Mammary epithelial cell (primary cell): ENCODE data around the gene NPIPB6.
"Not testable (repeated sequence)": the region's sequence is repeated elsewhere in the genome, so short reads cannot be mapped to it uniquely, and the experiment has no call there.

ENCODE experiments used
- EZH2 ChIP-seq: IDR thresholded peaks from 2 replicates; pipeline ENCODE4 v1.6.1; 2012; ENCODE audit warnings: low read length, inconsistent platforms, borderline replicate concordance
- TF ChIP-seq, protein P1 (sequence below), 2 donors: IDR thresholded peaks in 1 of 2; conservative IDR thresholded peaks in 1 of 2; 2 replicates each; pipeline ENCODE4 v1.5.1; 2011 to 2012; ENCODE audit warnings: inconsistent platforms in 2 of 2, low read length in 2 of 2, mild to moderate bottlenecking in 2 of 2, control low read depth in 1 of 2, low read depth in 1 of 2; ENCODE audit not compliant: insufficient read depth in 1 of 2; ENCODE audit errors: extremely low read depth in 1 of 2

- TF ChIP-seq, protein P1, sequence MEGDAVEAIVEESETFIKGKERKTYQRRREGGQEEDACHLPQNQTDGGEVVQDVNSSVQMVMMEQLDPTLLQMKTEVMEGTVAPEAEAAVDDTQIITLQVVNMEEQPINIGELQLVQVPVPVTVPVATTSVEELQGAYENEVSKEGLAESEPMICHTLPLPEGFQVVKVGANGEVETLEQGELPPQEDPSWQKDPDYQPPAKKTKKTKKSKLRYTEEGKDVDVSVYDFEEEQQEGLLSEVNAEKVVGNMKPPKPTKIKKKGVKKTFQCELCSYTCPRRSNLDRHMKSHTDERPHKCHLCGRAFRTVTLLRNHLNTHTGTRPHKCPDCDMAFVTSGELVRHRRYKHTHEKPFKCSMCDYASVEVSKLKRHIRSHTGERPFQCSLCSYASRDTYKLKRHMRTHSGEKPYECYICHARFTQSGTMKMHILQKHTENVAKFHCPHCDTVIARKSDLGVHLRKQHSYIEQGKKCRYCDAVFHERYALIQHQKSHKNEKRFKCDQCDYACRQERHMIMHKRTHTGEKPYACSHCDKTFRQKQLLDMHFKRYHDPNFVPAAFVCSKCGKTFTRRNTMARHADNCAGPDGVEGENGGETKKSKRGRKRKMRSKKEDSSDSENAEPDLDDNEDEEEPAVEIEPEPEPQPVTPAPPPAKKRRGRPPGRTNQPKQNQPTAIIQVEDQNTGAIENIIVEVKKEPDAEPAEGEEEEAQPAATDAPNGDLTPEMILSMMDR (conservative IDR thresholded peaks at IDR 0.05 in 1 of 2, IDR thresholded peaks at IDR 0.05 in 1 of 2; ENCODE audit: extremely low read depth in 1 of 2, insufficient read depth in 1 of 2, low read depth in 1 of 2, low read length in 2 of 2) = not testable (repeated sequence)
- TF ChIP-seq EZH2 = not testable (repeated sequence)
Measured at GRCh38 chr16:28392054-28392453, 28.7 kb upstream of the NPIPB6 start.
